ENCODE results near the gene CTNND1.

DNA sequence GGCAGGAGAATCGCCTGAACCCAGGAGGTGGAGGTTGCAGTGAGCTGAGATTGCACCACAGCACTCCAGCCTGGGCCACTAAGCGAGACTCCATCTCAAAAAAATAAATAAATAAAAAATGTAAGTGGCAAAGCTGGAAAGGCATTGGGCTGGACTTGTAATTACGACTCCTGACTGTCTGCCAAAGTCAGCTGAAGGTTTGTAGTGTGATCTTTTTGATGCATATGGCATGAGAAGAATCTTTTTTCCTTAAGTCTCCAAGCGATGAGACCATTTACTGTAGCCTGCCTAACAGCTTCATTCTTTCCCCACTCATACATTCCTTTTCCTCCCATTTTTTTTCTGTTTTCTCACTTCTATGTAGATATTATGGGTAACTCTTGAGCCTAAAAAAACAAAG lies 24.8 kb downstream of the CTNND1 start:
- no peak for TF ChIP-seq POLR2A (IDR thresholded peaks at IDR 0.05)
- TF ChIP-seq, protein P1, sequence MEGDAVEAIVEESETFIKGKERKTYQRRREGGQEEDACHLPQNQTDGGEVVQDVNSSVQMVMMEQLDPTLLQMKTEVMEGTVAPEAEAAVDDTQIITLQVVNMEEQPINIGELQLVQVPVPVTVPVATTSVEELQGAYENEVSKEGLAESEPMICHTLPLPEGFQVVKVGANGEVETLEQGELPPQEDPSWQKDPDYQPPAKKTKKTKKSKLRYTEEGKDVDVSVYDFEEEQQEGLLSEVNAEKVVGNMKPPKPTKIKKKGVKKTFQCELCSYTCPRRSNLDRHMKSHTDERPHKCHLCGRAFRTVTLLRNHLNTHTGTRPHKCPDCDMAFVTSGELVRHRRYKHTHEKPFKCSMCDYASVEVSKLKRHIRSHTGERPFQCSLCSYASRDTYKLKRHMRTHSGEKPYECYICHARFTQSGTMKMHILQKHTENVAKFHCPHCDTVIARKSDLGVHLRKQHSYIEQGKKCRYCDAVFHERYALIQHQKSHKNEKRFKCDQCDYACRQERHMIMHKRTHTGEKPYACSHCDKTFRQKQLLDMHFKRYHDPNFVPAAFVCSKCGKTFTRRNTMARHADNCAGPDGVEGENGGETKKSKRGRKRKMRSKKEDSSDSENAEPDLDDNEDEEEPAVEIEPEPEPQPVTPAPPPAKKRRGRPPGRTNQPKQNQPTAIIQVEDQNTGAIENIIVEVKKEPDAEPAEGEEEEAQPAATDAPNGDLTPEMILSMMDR (IDR thresholded peaks at IDR 0.05) = no peak

Measured in testis (tissue), 2 donors.